Prostate gland (tissue), 2 donors: ENCODE results near the gene SKIC8.

ENCODE experiments used
- CTCF ChIP-seq, 4 experiments: fragments of 200-600 bp in 2 of 4; fragments of 450-650 bp in 2 of 4; sonication (generic) in 2 of 4; IDR thresholded peaks; 1 replicate in 3 of 4; 2 replicates in 1 of 4; pipeline ENCODE4 v1.5.1; 2016 to 2019; ENCODE audit warnings: antibody characterized with exemption in 4 of 4, mild to moderate bottlenecking in 2 of 4, moderate library complexity in 2 of 4
- POLR2A ChIP-seq: fragments of 450-650 bp; IDR thresholded peaks from one replicate; pipeline ENCODE4 v1.6.1; 2016; ENCODE audit warnings: antibody characterized with exemption, mild to moderate bottlenecking
- POLR2AphosphoS5 ChIP-seq: sonication (generic); formaldehyde crosslinking; IDR thresholded peaks from one replicate; pipeline ENCODE4 v1.6.1; 2017; ENCODE audit warnings: antibody characterized with exemption

DNA sequence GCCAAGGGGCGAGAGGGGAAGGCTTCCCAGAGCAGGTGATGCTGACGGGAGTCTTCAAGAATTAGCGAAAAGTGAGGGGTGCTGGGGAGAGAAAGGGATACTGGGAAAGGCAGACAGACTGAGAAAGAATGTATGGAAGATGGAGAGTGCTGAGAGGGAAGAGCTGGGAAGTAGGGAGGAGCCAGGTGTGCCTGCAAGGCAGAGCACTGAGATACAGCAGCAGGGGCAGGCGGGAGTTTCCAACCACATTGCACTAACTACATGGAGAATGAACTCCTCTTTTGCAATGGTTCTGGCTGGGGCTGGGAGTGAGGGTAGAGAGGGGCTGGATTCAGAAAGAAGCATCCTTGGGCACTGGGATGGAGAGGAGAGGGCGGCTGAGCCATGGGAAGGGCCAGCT is 24.7 kb upstream of the SKIC8 start:
- TF ChIP-seq POLR2A, result no peak
- TF ChIP-seq CTCF (IDR thresholded peaks at IDR 0.05), result no peak
- TF ChIP-seq POLR2AphosphoS5, result no peak
